HG02623 (cell line): Measurements from ENCODE around the gene MGST3.
A peak's percentile ranks its signal among the peaks of the same experiment; 100 is the strongest.
"Not testable (repeated sequence)": the region's sequence is repeated elsewhere in the genome, so short reads cannot be mapped to it uniquely, and the experiment has no call there.

Experiments used
- ATAC-seq: cut with Tn5 transposase; IDR thresholded peaks from one replicate; pipeline ENCODE4 v1.9.1; 2021; ENCODE audit warnings: moderate library complexity; ENCODE audit not compliant: unreplicated experiment

The MGST3 gene

GRCh38 chr1:165695031-165695430 lies 64.0 kb downstream of the MGST3 start:
- no peak for ATAC-seq

- no peak for ATAC-seq
Observed at GRCh38 chr1:165696625-165697100, 65.6 kb downstream of the MGST3 start.

- ATAC-seq = no peak
Observed at GRCh38 chr1:165697491-165697880, 66.5 kb downstream of the MGST3 start.

- ATAC-seq = peak; percentile 90
Observed at GRCh38 chr1:165697881-165698760, 67.1 kb downstream of the MGST3 start, which contains the start of gene ALDH9A1. TSS of gene ALDH9A1 (minus strand) at chr1:165698562. CDS start at chr1:165698558, 4 bp downstream.

- no peak for ATAC-seq
Observed at GRCh38 chr1:165698761-165699052, 67.7 kb downstream of the MGST3 start.

GRCh38 chr1:165699577-165699976 lies 68.5 kb downstream of the MGST3 start:
- ATAC-seq = no peak

- not testable (repeated sequence) for ATAC-seq
Observed at GRCh38 chr1:165701922-165702321, 70.9 kb downstream of the MGST3 start.

- no peak for ATAC-seq
Observed at GRCh38 chr1:165703648-165704047, 72.6 kb downstream of the MGST3 start.
